NCI-H1417 treated with DMSO at 0.1 percent for 48 hours (cell line): ENCODE results near the gene RECQL5.
"Not testable (repeated sequence)": the region's sequence is repeated elsewhere in the genome, so short reads cannot be mapped to it uniquely, and the experiment has no call there.

Experiments
- DNase-seq: peaks from one replicate; lab custom pipeline; 2025; lab: John Stamatoyannopoulos, UW

RECQL5 gene

DNA sequence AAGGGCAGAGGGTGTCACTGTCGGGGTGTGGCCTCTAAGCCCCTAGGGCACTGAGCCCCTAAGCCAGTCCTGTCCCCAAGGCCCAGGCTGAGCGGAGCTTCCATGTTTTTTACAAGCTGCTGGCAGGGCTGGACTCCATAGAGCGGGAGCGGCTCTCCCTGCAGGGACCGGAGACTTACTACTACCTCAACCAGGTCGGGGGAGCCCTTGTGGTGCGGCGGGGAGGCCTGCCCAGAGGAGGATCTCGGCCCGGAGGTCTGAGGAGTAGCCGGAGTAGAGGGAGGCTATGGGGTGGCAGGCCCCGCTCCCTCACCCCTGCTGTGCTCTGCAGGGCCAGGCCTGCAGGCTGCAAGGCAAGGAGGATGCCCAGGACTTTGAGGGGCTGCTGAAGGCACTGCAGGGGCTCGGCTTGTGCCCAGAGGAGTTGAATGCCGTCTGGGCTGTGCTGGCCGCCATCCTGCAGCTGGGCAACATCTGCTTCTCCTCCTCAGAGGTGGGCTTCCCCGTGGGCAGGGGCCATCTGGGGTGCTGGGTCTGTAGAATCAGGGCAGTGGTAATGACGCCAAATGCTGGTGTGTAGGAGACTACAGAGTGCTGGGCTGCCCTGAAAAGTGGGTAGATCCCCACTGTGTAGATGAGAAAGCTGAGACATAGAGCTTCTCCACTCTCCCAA lies 74.5 kb downstream of the RECQL5 start:
- no peak for DNase-seq

DNA sequence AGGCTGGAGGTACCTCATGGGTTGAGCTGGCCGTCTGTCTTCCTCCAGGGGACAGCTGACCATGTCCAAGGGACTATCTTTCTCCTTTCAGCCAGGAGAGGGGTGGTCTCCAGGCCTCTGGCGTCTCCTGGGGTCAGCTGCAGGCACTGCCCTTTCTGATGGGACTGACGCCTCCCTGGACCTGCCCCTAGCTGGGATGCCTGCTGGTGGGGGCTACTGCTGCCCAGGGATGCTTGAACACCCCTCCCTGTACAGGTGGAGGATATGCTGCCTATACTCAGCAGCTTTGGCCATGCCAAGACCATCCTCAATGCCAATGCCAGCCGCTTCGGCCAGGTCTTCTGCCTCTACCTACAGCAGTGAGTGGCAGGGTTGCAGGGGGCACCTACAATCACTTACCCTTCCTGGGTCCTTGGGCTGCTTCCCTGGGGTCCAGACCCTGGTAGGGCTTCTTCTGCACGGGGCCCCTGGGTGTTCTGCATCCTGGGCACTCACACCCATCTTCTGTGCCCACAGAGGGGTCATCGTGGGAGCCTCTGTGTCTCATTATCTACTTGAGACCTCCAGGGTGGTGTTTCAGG lies 75.1 kb downstream of the RECQL5 start:
- DNase-seq = no peak

DNA sequence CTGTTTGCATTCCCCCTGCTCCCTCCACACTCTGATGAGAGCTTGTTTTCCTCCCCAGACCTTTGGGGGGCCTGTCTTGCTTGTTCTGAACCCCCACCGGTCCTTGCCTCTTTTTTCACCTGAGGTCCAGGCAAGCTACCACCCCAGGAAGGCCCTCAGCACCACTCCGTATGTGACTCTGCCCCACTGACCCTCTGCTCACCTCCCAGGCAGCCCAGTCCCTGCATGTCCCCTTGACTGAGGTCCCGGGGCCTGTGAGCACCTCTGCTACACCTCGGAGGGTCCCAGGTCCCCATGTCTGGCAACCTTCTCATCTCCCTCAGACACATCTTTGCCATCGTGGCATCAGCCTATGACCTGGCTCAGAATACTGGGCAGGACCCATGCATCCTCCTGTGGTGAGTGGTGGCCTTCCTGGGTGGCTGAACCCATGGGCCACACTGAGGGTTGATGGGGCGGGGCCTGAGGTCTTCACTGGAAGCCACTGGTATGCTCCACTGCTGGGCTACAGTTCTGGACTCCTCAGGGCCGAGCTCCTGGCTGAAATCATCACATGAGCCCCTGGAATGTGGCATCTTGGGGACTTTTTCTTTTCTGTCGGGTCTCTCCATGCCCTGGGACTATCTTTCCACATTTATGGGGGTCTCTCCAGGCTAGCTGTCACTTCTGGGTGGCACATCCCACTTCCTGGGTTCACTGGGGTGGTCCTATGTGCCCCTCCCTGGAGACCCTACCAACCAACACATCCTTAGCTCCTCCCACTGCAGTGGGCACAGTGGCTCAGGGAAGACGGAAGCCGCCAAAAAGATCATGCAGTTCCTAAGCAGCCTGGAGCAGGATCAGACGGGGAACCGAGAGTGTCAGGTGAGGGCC lies 75.9 kb downstream of the RECQL5 start:
- DNase-seq = no peak

DNA sequence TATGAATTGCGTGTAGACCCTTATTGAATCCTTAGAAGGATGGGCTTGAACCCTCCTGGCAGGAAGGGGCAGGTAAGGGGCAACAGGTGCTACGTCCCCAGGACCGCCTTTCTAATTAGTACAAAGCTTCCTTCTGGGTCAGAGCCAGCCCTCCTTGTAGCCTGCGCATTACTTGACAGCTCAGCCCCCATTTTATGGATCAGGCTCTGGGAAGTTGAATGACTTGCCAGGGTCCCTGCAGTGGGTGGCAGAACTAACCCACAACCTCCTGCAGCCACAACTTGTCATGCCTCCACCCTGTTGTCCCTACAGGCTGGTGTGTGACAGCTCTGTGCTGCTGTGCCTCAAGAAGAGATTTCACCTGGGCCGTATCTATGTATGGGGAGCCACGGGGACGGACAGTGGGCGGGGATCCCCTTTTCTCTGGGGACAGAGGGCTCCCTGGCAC lies 76.6 kb downstream of the RECQL5 start:
- no peak for DNase-seq

DNA sequence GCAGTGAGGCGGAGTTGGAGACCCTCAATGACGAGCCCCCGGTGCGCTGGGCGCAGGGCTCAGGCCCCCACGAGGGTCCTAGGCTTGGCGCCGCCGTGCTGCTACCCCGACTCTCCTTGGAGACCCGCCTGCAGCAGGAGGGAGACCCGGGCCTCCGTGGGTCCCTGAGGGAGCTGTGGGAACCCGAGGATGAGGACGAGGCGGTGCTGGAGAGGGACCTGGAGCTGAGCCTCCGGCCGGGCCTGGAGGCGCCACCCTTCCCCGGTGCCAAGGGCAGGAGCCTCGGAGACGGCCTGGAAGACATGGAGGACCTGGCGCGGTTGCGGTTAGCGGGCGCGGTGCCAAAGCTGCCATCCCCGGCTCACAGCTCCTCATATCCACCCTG lies 77.0 kb downstream of the RECQL5 start:
- DNase-seq = no peak

DNA sequence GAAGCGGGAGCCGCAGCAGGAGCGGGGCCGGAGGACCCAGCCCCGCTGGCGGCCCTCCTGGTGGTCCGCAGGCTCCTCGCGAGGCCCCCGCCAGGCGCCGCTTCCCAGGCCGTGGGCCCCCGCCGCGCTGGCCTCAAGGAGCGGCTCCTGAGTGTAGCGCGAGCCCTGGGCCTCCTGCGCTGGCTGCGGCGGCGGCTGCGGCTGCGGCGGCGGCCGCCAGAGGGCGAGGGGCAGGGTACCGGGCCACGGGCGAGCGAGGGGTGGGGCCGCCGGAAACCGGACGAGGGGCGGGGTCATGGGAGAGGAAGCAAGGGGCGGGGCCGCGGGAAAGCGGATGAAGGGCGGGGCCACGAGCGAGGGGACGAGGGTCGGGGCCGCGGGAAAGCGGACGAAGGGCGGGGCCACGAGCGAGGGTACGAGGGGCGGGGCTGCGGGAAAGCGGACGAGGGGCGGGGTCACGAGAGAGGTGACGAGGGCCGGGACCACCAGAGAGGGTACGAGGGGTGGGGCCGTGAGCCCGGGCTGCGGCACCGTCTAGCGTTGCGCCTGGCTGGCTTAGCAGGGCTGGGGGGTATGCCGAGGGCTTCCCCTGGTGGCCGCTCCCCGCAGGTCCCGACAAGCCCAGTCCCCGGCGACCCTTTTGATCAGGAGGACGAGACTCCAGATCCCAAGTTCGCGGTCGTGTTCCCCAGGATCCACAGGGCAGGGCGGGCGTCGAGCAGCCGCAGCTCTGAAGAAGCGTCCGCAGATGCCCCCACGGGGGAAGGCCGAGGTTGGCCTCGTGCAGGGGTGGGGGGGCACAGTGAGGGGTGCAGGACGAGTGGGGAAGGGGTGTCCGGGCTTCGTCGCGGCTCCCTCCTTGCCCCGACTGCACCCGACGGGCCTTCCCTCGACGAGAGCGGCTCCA lies 77.7 kb downstream of the RECQL5 start:
- DNase-seq = peak; percentile 21

DNA sequence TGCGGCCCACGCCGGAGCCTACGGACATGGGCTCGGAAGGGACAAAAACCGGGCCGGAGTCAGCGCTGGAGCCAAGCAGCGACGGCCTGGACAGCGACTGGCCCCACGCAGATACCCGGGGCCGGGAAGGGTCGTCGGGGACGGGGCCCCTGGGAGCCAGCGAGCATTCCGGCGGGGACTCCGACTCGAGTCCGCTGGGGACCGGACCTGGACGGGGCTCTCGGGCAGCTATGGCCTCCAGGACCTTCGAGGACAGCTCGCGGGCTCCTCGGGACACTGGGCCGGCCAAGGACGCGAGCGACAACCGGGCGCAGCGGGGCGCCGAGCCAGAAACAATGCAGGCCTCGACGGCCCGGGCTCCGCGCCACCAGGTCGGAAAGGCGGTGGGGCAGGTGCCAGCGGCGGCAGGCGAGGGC lies 78.3 kb downstream of the RECQL5 start:
- DNase-seq = no peak

DNA sequence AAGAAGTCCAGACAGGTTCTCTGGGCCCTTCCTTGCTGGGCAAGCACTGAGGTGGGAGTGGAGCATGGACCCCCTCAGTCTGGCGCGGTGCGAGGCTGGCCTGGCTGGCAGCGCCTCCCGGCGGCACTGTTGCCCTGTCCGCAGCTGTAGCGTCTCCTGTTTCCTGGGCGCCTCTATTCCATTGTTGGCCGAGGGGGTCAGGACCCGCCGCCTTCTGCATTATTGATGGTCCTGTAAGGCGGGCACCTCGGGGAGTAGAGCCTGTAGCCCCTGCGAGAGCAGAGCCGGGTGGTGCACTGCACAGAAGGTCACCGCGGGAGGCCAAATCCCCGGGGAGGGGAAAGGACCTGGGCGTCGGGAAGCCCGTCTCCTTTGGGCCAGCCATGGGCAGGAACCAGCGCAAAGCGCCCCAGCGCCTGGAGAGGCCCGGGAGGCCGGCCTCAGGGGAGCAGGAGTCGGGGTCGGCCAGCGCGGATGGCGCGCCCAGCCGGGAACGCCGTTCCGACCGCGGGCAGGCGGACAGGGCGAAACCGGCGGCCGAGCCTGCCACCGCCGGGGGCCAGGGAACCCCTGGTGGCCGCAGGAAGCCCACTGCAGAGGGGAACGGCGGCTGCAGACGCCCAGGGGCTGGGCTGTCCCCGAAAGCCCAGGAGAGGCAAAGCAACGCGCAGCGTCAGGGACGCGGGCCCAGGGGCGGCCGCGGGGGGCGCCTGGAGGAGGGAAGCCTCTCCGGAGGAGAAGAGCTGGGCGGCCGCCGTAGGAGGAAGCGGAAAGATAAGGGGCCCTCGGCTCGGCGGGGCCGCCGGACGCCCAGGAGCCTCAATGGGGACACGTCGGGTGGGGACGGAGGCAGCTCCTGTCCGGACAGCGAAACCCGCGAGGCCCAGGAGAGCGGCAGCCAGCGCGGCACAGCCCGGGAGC lies 79.0 kb downstream of the RECQL5 start, which contains the start of gene MYO15B:
Gene MYO15B (plus strand): TSS at position 126 of the 921 bp plus-strand sequence. CDS start 258 bp downstream, at position 384.
- no peak for DNase-seq

DNA sequence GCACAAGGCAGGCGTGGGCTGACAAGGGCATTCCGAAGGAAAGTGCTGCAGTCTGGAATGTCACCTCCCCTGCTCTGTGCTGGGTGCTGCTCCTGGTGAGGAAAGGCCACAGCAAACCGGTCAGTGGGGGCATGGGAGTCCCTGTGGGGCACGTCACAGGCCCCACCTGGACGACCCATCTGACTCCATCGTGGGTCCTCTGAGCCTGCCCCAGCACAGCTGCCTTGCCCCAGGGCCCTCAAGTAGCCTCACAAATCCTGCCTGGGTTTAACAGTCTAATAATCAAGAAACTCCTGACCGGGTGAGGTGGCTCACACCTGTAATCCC lies 82.1 kb downstream of the RECQL5 start:
- no peak for DNase-seq

DNA sequence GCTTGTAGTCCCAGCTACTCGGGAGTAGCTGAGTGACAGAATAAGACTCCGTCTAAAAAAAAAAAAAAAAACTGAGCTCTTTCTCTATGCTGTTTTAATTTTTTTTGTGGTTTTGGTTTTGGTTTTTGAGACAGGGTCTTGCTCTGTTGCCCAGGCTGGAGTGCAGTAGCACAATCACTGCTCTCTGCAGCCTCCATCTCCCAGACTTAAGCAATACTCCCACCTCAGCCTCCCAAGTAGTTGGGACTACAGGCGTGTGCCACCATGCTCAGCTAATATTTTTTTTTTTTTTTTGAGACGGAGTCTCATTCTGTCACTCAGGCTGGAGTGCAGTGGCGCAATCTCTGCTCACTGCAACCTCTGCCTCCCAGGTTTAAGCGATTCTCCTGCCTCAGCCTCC lies 83.8 kb downstream of the RECQL5 start:
- not testable (repeated sequence) for DNase-seq

DNA sequence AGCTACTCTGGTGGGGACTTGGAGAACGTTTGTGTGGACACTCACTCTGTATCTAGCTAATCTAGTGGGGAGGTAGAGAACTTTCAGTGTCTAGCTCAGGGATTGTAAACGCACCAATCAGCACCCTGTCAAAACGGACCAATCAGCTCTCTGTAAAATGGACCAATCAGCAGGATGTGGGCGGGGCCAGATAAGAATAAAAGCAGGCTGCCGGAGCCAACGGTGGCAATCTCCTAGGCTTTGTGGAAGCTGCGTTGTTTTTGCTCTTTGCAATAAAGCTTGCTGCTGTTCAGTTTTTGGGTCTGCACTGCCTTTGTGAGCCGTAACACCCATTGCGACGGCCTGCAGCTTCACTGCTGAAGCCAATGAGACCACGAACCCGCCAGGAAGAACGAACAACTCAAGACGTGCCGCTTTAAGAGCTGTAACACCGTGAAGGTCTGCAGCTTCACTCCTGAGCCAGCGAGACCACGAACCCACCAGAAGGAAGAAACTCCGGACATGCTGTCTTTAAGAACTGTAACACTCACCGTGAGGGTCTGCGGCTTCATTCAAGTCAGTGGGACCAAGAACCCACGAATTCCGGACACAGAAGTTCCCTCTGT lies 85.7 kb downstream of the RECQL5 start:
- not testable (repeated sequence) for DNase-seq
